GM12878 (cell line): ENCODE data around the gene SAXO1. TPM values are rescaled to one million over a fixed set of nuclear protein-coding genes. Genes with fewer than 3 reads are reported as not detected.
A peak's percentile ranks its signal among the peaks of the same experiment; 100 is the strongest.

Experiments
- ATAC-seq: fragments of 200-7000 bp; cut with Tn5 transposase; 3 replicates; pipeline ENCODE4 v1.9.1; 2020; ENCODE audit warnings: mild to moderate bottlenecking, moderate library complexity
- BruUV-seq: library from RNA; stranded (reverse); fragments of 400-500 nt; replicated peaks from 2 replicates; lab custom pipeline; 2021; lab: Mats Ljungman, UMichigan
- CTCF ChIA-PET: fragments of 300-600 bp; sonication (Branson Sonifier 250); formaldehyde crosslinking; extraction: SDS; loops from one replicate; lab custom pipeline; 2021; ENCODE audit warnings: inconsistent platforms; lab: Yijun Ruan, JAX
- POLR2A ChIA-PET: fragments of 350-600 bp; formaldehyde crosslinking; extraction: SDS; loops from one replicate; lab custom pipeline; 2021; ENCODE audit warnings: inconsistent platforms; lab: Charles Lee
- RAD21 ChIA-PET: fragments of 300-600 bp; sonication (Branson Sonifier 250); formaldehyde crosslinking; loops from one replicate; lab custom pipeline; 2023; ENCODE audit warnings: antibody characterized with exemption; ENCODE audit not compliant: unreplicated experiment; lab: Charles Lee
- SMC1A ChIA-PET: fragments of 300-600 bp; sonication (Branson Sonifier 250); formaldehyde crosslinking; loops from one replicate; lab custom pipeline; 2023; ENCODE audit not compliant: unreplicated experiment, uncharacterized antibody; lab: Charles Lee
- DNase-seq: peaks from one replicate; pipeline ENCODE4 v3.0.0-alpha.2; 2011; ENCODE audit warnings: low read depth, low spot score
- FAIRE-seq: peaks from 3 replicates; lab custom pipeline; 2011; peaks lifted over from hg19 to GRCh38; lab: Jason Lieb, UNC
- H2AFZ ChIP-seq: 2 replicates; pipeline ENCODE4 v1.6.0; 2011; ENCODE audit warnings: low read depth, low read length, control low read depth; ENCODE audit not compliant: control insufficient read depth
- H3K27ac ChIP-seq: 2 replicates; pipeline ENCODE4 v1.5.1; 2011; ENCODE audit warnings: control low read depth; ENCODE audit not compliant: control insufficient read depth, insufficient read depth
- H3K27me3 ChIP-seq, 2 experiments: replicated peaks in 1 of 2; 2 replicates each; pipeline versions ENCODE4 v1.6.0 to v1.6.1; 2011; ENCODE audit warnings: low read length in 1 of 2; ENCODE audit not compliant: control insufficient read depth in 2 of 2, insufficient read depth in 2 of 2
- H3K36me3 ChIP-seq, 2 experiments: 2 replicates each; pipeline ENCODE4 v1.5.1; 2011; ENCODE audit warnings: low read length in 1 of 2; ENCODE audit not compliant: control insufficient read depth in 2 of 2, insufficient read depth in 2 of 2
- H3K4me1 ChIP-seq: 2 replicates; pipeline ENCODE4 v1.6.1; 2011; ENCODE audit warnings: mild to moderate bottlenecking, low read length, moderate library complexity, mixed read lengths; ENCODE audit not compliant: control insufficient read depth, insufficient read depth
- H3K4me2 ChIP-seq: 2 replicates; pipeline ENCODE4 v1.6.0; 2011; ENCODE audit warnings: control low read depth; ENCODE audit not compliant: control insufficient read depth, insufficient read depth
- H3K4me3 ChIP-seq: fragments of 200-600 bp; sonication (generic); 2 replicates; pipeline ENCODE4 v1.5.1; 2016
- H3K79me2 ChIP-seq: 2 replicates; pipeline ENCODE4 v1.6.0; 2011; ENCODE audit warnings: low read length; ENCODE audit not compliant: control insufficient read depth, insufficient read depth
- H3K9ac ChIP-seq: 2 replicates; pipeline ENCODE4 v1.8.0; 2011; ENCODE audit warnings: low read length, control low read depth, mixed read lengths; ENCODE audit not compliant: control insufficient read depth, insufficient read depth
- H3K9me3 ChIP-seq: replicated peaks from 3 replicates; pipeline ENCODE4 v1.5.1; 2011; ENCODE audit warnings: mild to moderate bottlenecking, low read length; ENCODE audit not compliant: control insufficient read depth, insufficient read depth
- H4K20me1 ChIP-seq: 2 replicates; pipeline ENCODE4 v1.6.0; 2011; ENCODE audit not compliant: control insufficient read depth, insufficient read depth
- ATF7 ChIP-seq: fragments of 450-650 bp; IDR thresholded peaks from 2 replicates; pipeline ENCODE4 v1.6.1; 2016; ENCODE audit warnings: low read depth, mild to moderate bottlenecking
- EED ChIP-seq: sonication (generic); IDR thresholded peaks from 2 replicates; pipeline ENCODE4 v1.6.1; 2016; ENCODE audit warnings: antibody characterized with exemption, low read depth
- GATAD2B ChIP-seq: fragments of 450-650 bp; conservative IDR thresholded peaks from 2 replicates; pipeline ENCODE4 v1.6.1; 2017; ENCODE audit warnings: low read depth, mild to moderate bottlenecking, moderate library complexity
- HCFC1 ChIP-seq: fragments of 150-350 bp; IDR thresholded peaks from 2 replicates; pipeline ENCODE4 v1.6.1; 2014; ENCODE audit warnings: low read length
- IKZF2 ChIP-seq, 2 experiments: fragments of 450-650 bp; IDR thresholded peaks; 2 replicates each; pipeline ENCODE4 v1.6.1; 2017; ENCODE audit warnings: mild to moderate bottlenecking in 2 of 2, moderate library complexity in 2 of 2
- JUNB ChIP-seq: IDR thresholded peaks from 2 replicates; pipeline ENCODE4 v1.6.1; 2016; ENCODE audit warnings: antibody characterized with exemption, mild to moderate bottlenecking
- MTA2 ChIP-seq: fragments of 450-650 bp; IDR thresholded peaks from 2 replicates; pipeline ENCODE4 v1.6.1; 2016; ENCODE audit warnings: low read depth, mild to moderate bottlenecking, moderate library complexity
- NFIC ChIP-seq: IDR thresholded peaks from 2 replicates; pipeline ENCODE4 v1.6.1; 2012; ENCODE audit warnings: low read depth, mild to moderate bottlenecking, inconsistent platforms, low read length, moderate library complexity
- PBX3 ChIP-seq: IDR thresholded peaks from 2 replicates; pipeline ENCODE4 v1.6.1; 2011; ENCODE audit warnings: mild to moderate bottlenecking, low read depth, low read length, moderate library complexity; ENCODE audit not compliant: insufficient replicate concordance
- ZZZ3 ChIP-seq: IDR thresholded peaks from 2 replicates; pipeline ENCODE4 v1.6.1; 2011; ENCODE audit warnings: low read depth; ENCODE audit not compliant: control insufficient read depth, insufficient read length
- WGBS: methylation state at CpG from one replicate; pipeline ENCODE4 v1.1.6; 2016; ENCODE audit warnings: low lambda C conversion rate; ENCODE audit not compliant: insufficient replicate concordance, insufficient coverage; ENCODE audit errors: missing lambda C conversion rate; 5-methylcytosine and 5-hydroxymethylcytosine counted together
- in situ Hi-C: fragments of 300-500 bp; cut with MboI; formaldehyde crosslinking; loops from 9 replicates; pipeline ENCODE4 v1.14.3; 2018; ENCODE audit warnings: mixed read lengths
- intact Hi-C: fragments of 100-400 bp; cut with micrococcal nuclease; formaldehyde crosslinking; loops from one replicate; pipeline ENCODE4 v1.14.2; 2022; ENCODE audit not compliant: unreplicated experiment
- polyA plus RNA-seq, 11 experiments: library from polyadenylated mRNA; depleted of rRNA in 4 of 11; unstranded in 6 of 11; stranded (reverse) in 5 of 11; fragments of >200 nt; fragmentation: Nextera tagmentation in 4 of 11; fragmentation: Illumina TruSeq in 1 of 11; extraction: Ambion mirVana in 4 of 11; extraction: Trizol in 1 of 11; gene quantifications; 1 replicate in 1 of 11; 2 replicates in 10 of 11; pipeline versions ENCODE4 v1.2.1 to v1.2.3, GENCODE V29; 2011 to 2016; ENCODE audit warnings: inconsistent platforms in 2 of 11, missing spikeins in 2 of 11, low read depth in 1 of 11
- total RNA-seq, 4 experiments: library from RNA; depleted of rRNA in 3 of 4; stranded (reverse); fragments of >200 nt in 3 of 4; fragmentation: Illumina TruSeq in 1 of 4; extraction: Trizol in 1 of 4; gene quantifications; 2 replicates each; pipeline versions ENCODE4 v1.2.1 to v1.2.3, GENCODE V29; 2013 to 2021
- TF ChIP-seq, protein P1 (sequence below): fragments of 450-650 bp; IDR thresholded peaks from 2 replicates; pipeline ENCODE4 v1.6.1; 2016; ENCODE audit warnings: mild to moderate bottlenecking

Gene SAXO1
- total and polyA plus RNA-seq, 10 of the 15 experiments (the other 5 are each of a cell fraction or from before 2014, with no cell fraction given), result under 0.01 to 0.01 TPM; not detected in 8

DNA sequence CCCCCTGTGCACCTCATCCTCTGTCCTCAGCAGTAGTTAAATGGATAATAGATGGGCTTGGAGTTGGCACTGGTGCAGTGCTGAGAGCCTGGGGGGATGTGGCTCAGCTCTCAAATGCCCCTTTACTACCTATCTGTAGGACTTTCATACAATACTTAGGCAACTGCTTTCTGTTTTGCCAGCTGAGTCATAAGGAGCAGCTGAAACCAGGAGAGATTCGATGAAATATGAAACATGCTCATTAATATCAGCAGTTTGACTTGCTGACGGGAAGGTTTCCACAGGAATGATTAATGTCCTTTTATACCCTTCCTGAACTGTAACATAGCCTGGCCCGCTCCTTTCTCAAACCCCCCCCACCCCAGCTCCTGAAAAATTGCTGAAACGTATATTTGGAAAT, 142.6 kb downstream of the SAXO1 start:
- ChIA-PET POLR2A (no interaction called here), SMC1A (no interaction called here), RAD21 (interaction anchor here (0.7 kb wide), 1 partner anchor 437 kb away, joined by 3 read pairs; no protein-coding TSS in a partner anchor), CTCF (no interaction called here)
- Histone ChIP-seq H4K20me1 (no peaks in the 10 kb centered on the region), H3K79me2 (no peaks in the 10 kb centered on the region), H3K27ac (no peak overlapping the region), H3K27me3 (no peaks in the 10 kb centered on the region), H3K9ac (no peak overlapping the region), H3K4me3 (no peak overlapping the region), H2AFZ (no peak overlapping the region), H3K4me2 (0 out of 2 replicates have a peak overlapping the region, but pooled peaks have one; percentile 11), H3K4me1 (peaks cover 12% of the 10 kb centered on the region), H3K9me3 (no peaks in the 10 kb centered on the region; the same call in 2 of the 3 replicates), H3K36me3 (no peaks in the 10 kb centered on the region)
- BruUV-seq, result no TSS peak
- WGBS, result 5% methylated on average over 4 of the region's 4 CpGs
- in situ Hi-C loops (no loop called here), intact Hi-C loops (no loop called here)
- ATAC-seq (peak; percentile 93), FAIRE-seq (no peak), DNase-seq (peak; percentile 48)
- TF ChIP-seq GATAD2B (no peak), PBX3 (peak; percentile 74), HCFC1 (no peak), EED (peak; percentile 43; the same call in 1 of the 2 replicates), MTA2 (peak; percentile 18; the same call in 1 of the 2 replicates), IKZF2 (IDR thresholded peaks at IDR 0.05) (peak; percentile 20 to 45; a peak in 1 of 4 replicates), NFIC (0 out of 2 replicates have a peak, but pooled peaks have one; percentile 19), JUNB (peak; percentile 44; the same call in 1 of the 2 replicates), ATF7 (0 out of 2 replicates have a peak, but pooled peaks have one; percentile 14), ZZZ3 (no peak)
- TF ChIP-seq, protein P1, sequence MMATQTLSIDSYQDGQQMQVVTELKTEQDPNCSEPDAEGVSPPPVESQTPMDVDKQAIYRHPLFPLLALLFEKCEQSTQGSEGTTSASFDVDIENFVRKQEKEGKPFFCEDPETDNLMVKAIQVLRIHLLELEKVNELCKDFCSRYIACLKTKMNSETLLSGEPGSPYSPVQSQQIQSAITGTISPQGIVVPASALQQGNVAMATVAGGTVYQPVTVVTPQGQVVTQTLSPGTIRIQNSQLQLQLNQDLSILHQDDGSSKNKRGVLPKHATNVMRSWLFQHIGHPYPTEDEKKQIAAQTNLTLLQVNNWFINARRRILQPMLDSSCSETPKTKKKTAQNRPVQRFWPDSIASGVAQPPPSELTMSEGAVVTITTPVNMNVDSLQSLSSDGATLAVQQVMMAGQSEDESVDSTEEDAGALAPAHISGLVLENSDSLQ, result peak; percentile 68
